Esophagus squamous epithelium (tissue), 4 donors: ENCODE measurements around the gene TMEM9.

ENCODE experiments used
- POLR2A ChIP-seq, 4 donors: fragments of 450-650 bp; IDR thresholded peaks; one replicate each; pipeline ENCODE4 v1.6.1; 2017; ENCODE audit warnings: antibody characterized with exemption in 4 of 4, mild to moderate bottlenecking in 4 of 4, moderate library complexity in 3 of 4
- TF ChIP-seq, protein P1 (sequence below), 6 experiments: fragments of 450-650 bp in 4 of 6; fragments of 200-600 bp in 2 of 6; sonication (generic) in 2 of 6; IDR thresholded peaks; one replicate each; pipeline ENCODE4 v1.5.1; 2016 to 2019; ENCODE audit warnings: antibody characterized with exemption in 6 of 6, mild to moderate bottlenecking in 4 of 6, moderate library complexity in 4 of 6

- TF ChIP-seq, protein P1, sequence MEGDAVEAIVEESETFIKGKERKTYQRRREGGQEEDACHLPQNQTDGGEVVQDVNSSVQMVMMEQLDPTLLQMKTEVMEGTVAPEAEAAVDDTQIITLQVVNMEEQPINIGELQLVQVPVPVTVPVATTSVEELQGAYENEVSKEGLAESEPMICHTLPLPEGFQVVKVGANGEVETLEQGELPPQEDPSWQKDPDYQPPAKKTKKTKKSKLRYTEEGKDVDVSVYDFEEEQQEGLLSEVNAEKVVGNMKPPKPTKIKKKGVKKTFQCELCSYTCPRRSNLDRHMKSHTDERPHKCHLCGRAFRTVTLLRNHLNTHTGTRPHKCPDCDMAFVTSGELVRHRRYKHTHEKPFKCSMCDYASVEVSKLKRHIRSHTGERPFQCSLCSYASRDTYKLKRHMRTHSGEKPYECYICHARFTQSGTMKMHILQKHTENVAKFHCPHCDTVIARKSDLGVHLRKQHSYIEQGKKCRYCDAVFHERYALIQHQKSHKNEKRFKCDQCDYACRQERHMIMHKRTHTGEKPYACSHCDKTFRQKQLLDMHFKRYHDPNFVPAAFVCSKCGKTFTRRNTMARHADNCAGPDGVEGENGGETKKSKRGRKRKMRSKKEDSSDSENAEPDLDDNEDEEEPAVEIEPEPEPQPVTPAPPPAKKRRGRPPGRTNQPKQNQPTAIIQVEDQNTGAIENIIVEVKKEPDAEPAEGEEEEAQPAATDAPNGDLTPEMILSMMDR (IDR thresholded peaks at IDR 0.05) = no peak
- no peak for TF ChIP-seq POLR2A (IDR thresholded peaks at IDR 0.05)
These were observed 15.8 kb upstream of the TMEM9 start for GRCh38 chr1:201169971-201170532.
